Measurements from ENCODE around the gene ASIC4. TPM values are rescaled to one million over a fixed set of nuclear protein-coding genes. Genes with fewer than 3 reads are reported as not detected.

ASIC4 gene
- total RNA-seq, 3 donors from 2014 or later = 0.09 TPM; not detected in 2

DNA sequence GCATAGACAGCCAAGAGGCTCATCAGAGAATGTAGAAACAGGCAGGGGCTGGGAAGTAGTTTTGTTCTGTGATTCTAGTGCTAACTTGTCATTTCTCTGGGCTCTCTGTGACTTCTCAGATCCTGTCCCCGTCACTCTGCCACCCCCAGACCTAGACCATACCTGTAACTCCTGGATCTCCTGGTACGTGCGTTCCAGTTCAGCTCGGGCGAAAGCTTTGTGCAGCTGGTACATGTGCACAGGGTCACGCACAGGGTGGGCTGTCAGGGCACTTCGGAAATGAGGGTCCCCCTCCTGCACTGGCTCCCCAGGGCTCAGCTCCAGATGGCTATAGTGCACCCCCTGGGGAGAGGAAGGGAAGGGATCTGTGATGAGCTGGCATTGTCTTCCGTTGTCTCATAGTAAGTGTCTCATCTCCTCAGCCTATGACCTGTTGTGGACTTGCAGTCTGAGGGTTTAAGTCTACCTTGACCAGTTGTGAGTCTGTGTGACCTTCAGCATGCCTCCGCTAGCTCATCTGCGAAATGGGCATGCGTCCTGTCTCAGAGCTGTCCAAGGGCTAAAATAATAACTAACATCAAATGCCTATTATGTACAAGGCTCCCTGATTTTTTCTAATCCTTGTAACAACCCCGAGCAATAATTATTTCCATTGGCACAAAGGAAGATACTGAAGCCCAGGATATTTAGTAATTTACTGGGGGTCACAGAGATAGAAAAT, 26.7 kb downstream of the ASIC4 start:
- DNase-seq (peak in 1 of 3 donors; percentile 41), ATAC-seq (no peak)
- peaks cover 15% of the 10 kb centered on the region for H3K4me1 ChIP-seq (ENCODE audit: low read depth)
- H3K9me3 ChIP-seq = no peaks in the 10 kb centered on the region
- TF ChIP-seq, protein P1, sequence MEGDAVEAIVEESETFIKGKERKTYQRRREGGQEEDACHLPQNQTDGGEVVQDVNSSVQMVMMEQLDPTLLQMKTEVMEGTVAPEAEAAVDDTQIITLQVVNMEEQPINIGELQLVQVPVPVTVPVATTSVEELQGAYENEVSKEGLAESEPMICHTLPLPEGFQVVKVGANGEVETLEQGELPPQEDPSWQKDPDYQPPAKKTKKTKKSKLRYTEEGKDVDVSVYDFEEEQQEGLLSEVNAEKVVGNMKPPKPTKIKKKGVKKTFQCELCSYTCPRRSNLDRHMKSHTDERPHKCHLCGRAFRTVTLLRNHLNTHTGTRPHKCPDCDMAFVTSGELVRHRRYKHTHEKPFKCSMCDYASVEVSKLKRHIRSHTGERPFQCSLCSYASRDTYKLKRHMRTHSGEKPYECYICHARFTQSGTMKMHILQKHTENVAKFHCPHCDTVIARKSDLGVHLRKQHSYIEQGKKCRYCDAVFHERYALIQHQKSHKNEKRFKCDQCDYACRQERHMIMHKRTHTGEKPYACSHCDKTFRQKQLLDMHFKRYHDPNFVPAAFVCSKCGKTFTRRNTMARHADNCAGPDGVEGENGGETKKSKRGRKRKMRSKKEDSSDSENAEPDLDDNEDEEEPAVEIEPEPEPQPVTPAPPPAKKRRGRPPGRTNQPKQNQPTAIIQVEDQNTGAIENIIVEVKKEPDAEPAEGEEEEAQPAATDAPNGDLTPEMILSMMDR (IDR thresholded peaks at IDR 0.05) = no peak
- no peaks in the 10 kb centered on the region for H3K36me3 ChIP-seq (ENCODE audit: low read depth)
- intact Hi-C loops (cut with DNase I, micrococcal nuclease) = no loop called here
- H3K4me3 ChIP-seq = no peak overlapping the region

DNA sequence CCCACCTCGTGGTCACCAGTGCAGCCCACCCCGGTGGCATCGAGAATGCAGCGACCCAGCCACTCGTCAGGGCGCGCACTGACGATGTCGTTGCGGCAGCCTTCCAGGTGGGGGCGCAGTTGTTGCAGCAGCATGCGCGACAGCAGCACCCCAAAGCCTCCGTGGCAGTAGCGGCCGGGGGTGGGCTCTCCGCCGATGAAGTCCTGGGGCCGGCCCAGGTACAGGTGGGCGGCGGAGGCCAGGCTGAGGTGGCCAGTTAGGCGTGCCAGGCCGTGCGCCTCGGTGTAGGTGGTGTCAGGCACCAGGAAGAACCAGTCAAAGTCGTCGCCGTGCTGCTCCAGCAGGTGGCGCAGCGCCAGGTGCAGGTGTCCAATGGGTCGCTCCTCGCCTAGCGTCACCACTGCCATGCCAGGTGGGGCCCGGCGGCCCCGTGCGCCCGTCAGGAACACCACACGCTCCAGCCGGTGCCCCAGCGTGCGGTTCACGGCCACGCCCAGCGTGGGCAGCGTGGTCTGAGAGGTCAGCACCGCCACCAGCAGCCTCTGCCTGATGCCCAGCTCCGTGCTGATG, 27.4 kb downstream of the ASIC4 start:
- DNase-seq (peak; percentile 92 to 95 (median 95)), ATAC-seq (peak; percentile 69)
- intact Hi-C loops (cut with DNase I, micrococcal nuclease) = no loop called here
- Histone ChIP-seq H3K36me3 (ENCODE audit: low read depth) (no peaks in the 10 kb centered on the region), H3K4me3 (no peak overlapping the region), H3K9me3 (no peaks in the 10 kb centered on the region), H3K4me1 (ENCODE audit: low read depth) (peaks cover 15% of the 10 kb centered on the region)
- TF ChIP-seq, protein P1 (IDR thresholded peaks at IDR 0.05) = peak; percentile 95

DNA sequence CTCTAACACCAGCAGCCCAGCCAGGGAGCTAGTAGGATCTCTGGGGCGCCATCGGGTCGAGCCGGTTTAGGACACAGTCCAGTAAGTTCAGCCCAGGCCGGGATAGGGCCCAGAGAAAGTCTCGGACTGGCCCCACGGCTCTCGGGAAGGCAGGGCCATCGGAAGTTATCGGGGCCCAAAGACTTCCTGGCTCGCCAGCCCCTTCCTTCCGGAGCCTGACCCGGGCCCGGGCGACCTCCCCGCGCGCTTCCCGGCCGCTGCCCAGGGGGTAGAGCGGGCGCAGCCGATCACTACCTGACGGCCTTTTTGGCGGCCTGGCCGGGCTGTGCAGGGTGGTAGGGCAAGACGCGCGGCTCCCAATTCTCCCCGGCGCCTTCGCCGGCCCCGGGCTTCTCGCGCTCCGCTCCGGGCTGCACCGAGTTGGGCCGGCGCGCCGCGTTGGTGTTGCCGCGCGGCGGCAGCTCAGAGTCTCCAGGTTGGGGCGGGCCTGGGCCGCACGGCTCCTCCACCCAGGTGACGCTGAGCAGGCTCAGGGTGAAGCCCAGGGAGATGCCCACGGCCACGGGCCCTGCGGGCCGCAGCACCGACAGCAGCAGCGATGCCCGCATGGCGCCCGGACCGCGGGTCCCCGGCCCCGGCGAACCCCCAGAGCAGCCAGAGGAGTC, 28.8 kb downstream of the ASIC4 start:
- peaks cover 15% of the 10 kb centered on the region for H3K4me1 ChIP-seq (ENCODE audit: low read depth)
- peak; percentile 63 for ATAC-seq
- TF ChIP-seq, protein P1 (IDR thresholded peaks at IDR 0.05) = no peak
- H3K4me3 ChIP-seq = peak overlapping the region; percentile 41
- DNase-seq = peak in 1 of 3 donors; percentile 44
- intact Hi-C loops (cut with DNase I, micrococcal nuclease) = no loop called here
- no peaks in the 10 kb centered on the region for H3K36me3 ChIP-seq (ENCODE audit: low read depth)
- H3K9me3 ChIP-seq = no peaks in the 10 kb centered on the region

DNA sequence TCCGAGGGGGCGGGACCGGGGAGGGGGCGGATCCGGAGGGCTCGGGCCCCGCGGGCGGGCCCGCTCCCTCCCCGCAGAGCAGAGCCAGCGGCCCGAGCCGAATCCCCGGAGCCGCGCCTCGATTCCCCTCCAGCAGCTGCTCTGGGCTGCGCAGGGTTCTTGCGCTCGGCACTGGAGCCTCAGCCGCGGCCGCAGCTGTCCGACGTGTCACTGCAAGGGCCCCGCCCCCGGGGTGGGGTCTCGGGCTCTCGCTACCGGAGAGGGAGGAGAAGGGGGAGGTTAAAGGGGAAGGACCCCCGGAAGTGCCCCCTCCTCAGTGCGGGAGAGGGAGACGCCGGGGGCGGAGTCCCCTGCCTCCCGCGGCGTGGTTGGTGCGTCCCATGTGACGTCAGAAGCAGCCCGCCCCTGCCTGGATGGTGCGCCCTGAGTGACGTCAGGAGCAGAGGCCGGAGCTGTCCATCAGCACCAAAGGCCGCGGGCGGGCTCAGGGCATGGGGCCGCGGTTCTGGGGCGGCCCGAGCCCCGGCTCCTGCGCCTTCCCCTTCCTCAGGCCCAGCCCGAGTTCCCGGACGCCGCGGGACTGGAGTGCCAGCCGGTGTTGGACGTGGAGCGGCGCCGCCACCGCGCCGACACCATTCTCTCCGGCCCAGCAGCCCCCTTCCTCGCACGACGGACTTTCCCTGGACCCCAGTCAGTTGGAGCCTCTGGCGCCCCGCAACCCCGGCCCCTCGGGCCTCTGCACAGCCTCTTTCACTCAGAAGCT, 29.5 kb downstream of the ASIC4 start, which contains the start of the genes CHPF and TMEM198:
Gene CHPF, minus strand, starts transcription at position 214 of the 763 bp plus-strand sequence. CDS start 271 bp downstream, outside the sequence.
Gene TMEM198, plus strand, starts transcription at position 433 of the 763 bp plus-strand sequence. CDS start 700 bp downstream, outside the sequence.
- intact Hi-C loops (cut with DNase I, micrococcal nuclease) = no loop called here
- Histone ChIP-seq H3K4me1 (ENCODE audit: low read depth) (peaks cover 15% of the 10 kb centered on the region), H3K4me3 (peak within 1 kb of the TSS; percentile 41), H3K36me3 (ENCODE audit: low read depth) (no peaks in the 10 kb centered on the region), H3K9me3 (no peaks in the 10 kb centered on the region)
- ATAC-seq (peak; percentile 89), DNase-seq (peak; percentile 97 to 98 (median 98))
- TF ChIP-seq, protein P1 (IDR thresholded peaks at IDR 0.05) = no peak

DNA sequence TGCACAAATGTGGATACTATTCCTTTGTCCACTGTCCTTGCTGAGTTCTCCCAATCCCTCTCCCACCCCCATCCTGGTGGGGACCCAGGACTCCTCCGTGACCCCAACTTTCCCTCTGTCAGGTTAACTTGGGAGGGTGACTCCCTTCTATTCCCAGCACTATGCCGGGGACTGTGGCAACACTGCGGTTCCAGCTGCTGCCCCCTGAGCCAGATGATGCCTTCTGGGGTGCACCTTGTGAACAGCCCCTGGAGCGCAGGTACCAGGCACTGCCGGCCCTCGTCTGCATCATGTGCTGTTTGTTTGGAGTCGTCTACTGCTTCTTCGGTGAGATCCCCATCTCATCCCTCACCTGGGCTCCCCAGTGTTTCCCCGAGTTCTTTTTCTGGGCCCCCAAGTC, 30.3 kb downstream of the ASIC4 start:
- DNase-seq = peak in 1 of 3 donors; percentile 46
- TF ChIP-seq, protein P1 (IDR thresholded peaks at IDR 0.05) = no peak
- Histone ChIP-seq H3K4me3 (no peak overlapping the region), H3K9me3 (no peaks in the 10 kb centered on the region), H3K4me1 (ENCODE audit: low read depth) (peaks cover 15% of the 10 kb centered on the region), H3K36me3 (ENCODE audit: low read depth) (no peaks in the 10 kb centered on the region)
- intact Hi-C loops (cut with DNase I, micrococcal nuclease) = no loop called here
- ATAC-seq = no peak
